Choroid plexus epithelial cell (primary cell): ENCODE measurements around the gene SLC25A36.

Experiments
- DNase-seq: peaks from one replicate; pipeline ENCODE4 v3.0.0-alpha.2; 2010; ENCODE audit warnings: low read depth
- H3K4me3 ChIP-seq: 2 replicates; pipeline ENCODE4 v1.5.1; 2011; ENCODE audit warnings: low read depth, mild to moderate bottlenecking, control low read depth, low read length, moderate library complexity
- CTCF ChIP-seq: conservative IDR thresholded peaks from 2 replicates; pipeline ENCODE4 v1.5.1; 2011; ENCODE audit warnings: low read depth, mild to moderate bottlenecking, control low read depth, inconsistent platforms, low read length, moderate library complexity

Gene SLC25A36

DNA sequence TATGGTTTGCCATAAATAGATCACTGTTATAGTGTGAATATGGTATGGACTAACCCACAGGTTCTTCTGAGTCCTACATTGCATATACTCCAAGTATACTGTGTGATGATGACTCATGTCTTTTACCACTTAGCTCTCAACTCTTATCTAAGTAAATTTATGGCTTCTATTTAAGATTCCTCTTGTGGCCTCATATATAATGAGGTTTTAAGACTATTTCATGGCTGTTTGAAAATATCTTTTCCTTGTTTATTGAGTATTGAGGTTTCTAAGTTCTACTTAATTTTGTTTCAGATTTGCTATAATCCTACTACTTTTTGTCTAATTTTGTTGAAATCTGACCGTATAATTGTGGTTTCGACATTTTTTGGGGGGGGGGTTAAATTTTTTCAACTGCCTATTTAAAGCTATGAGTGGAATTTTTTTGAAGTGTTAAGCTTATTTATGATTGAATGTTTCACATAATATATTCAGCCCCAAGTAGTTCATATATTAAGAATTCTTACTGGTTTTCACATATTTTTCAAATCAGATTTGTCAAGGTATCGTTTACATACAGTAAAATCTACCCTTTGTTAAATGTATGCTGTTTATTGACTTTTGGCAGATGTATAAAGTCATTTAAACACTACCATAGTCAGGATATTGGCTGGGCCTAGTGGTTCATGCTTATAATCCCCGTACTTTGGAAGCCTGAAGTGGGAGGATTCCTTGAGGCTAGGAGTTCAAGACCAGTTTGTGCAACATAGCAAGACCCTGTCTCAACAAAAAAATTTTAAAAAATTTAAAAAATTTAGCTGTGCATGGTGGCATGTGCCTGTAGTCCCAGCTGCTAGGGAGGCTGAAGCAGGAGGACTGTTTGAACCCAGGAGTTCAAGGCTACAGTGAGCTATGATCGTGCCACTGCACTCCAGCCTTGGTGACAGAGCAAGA lies 11.7 kb downstream of the SLC25A36 start:
- DNase-seq: peak; percentile 76
- H3K4me3 ChIP-seq: no peak overlapping the region
- no peak for TF ChIP-seq CTCF

GRCh38 chr3:140954576-140954975 lies 12.9 kb downstream of the SLC25A36 start:
- DNase-seq: no peak
- no peak for TF ChIP-seq CTCF
- H3K4me3 ChIP-seq: no peak overlapping the region

DNA sequence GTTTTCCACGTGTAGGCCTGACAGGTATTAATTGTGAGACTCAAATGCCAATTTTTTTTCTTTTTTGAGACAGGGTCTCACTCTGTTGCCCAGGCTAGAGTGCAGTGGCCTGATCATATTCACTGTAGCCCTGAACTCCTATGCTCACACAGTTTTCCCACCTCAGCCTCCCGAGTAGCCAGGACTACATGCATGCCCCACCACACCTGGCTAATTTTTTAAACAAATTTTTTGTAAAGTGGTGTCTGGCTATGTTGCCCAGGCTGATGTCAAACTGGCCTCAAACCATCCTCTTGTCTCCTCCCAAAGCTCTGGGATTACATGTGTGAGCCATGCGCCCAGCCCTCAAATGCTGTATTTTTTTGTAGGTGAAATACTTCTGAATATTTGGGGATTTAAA lies 14.0 kb downstream of the SLC25A36 start:
- no peak overlapping the region for H3K4me3 ChIP-seq
- DNase-seq: no peak
- no peak for TF ChIP-seq CTCF

GRCh38 chr3:140956058-140956835 lies 14.6 kb downstream of the SLC25A36 start:
- no peak for DNase-seq
- H3K4me3 ChIP-seq: no peak overlapping the region
- no peak for TF ChIP-seq CTCF

- no peak overlapping the region for H3K4me3 ChIP-seq
- peak; percentile 62 for DNase-seq
- TF ChIP-seq CTCF: peak; percentile 50
These were observed 31.2 kb downstream of the SLC25A36 start for GRCh38 chr3:140972833-140973232.

DNA sequence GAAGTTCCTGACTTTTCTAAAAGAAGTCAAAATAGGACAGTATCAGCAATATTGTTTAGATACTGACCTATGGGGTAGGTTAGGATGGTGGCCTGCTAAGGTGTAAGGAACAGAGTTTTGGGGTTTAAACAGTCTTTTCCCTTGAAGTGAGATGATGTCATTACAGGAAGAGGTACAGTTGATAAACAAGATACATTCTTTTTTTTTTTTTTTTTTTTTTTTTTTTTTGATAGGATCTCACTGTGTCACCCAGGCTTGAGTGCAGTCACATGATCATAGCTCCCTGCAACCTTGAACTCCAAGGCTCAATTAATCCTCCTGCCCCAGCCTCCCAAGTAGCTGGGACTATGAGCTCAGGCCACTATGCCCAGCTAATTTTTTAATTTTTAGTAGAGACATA lies 33.3 kb downstream of the SLC25A36 start:
- H3K4me3 ChIP-seq: no peak overlapping the region
- no peak for TF ChIP-seq CTCF
- DNase-seq: no peak
